Measurements from ENCODE around the gene JHY. TPM values are rescaled to one million over a fixed set of nuclear protein-coding genes. Genes with fewer than 3 reads are reported as not detected.

Gene JHY
- total and polyA plus RNA-seq, 2 of the 8 experiments (the other 6 are each of a cell fraction or from before 2014, with no cell fraction given): 0.29 to 0.91 TPM

- FAIRE-seq: no peak
- H3K79me2 ChIP-seq (ENCODE audit: control insufficient read depth in 1 of 2, insufficient read depth in 2 of 2, low read length in 2 of 2): no peaks in the 10 kb centered on the region
- CTCF ChIA-PET (ENCODE audit: partially characterized antibody): interaction anchor here (1.9 kb wide), 2 partner anchors 118 to 120 kb away, joined by 6 to 8 read pairs; no protein-coding TSS in a partner anchor
- H3K4me2 ChIP-seq (ENCODE audit: insufficient read depth in 1 of 2, low read depth in 2 of 2, low read length in 2 of 2): no peak overlapping the region
- no peak overlapping the region for H3K18ac ChIP-seq (ENCODE audit: extremely low read depth, low read length)
- no peak overlapping the region for H2BK12ac ChIP-seq (ENCODE audit: low read depth, low read length)
- no peaks in the 10 kb centered on the region for H3K9me3 ChIP-seq (ENCODE audit: insufficient read depth in 2 of 2, low read depth in 1 of 2, low read length in 1 of 2)
- no peak overlapping the region for H4K91ac ChIP-seq (replicated peaks; ENCODE audit: insufficient read length, low read length)
- H3K27me3 ChIP-seq (replicated peaks in 1 of 4; ENCODE audit: control insufficient read depth in 3 of 4, extremely low read depth in 1 of 4, insufficient read depth in 3 of 4, low read length in 3 of 4): no peaks in the 10 kb centered on the region
- H4K8ac ChIP-seq (ENCODE audit: extremely low read depth, insufficient read depth, low read length): no peak overlapping the region
- H4K20me1 ChIP-seq (replicated peaks in 1 of 2; ENCODE audit: control insufficient read depth in 1 of 2, insufficient read depth in 2 of 2, low read length in 2 of 2): no peaks in the 10 kb centered on the region
- no peak overlapping the region for H3K9ac ChIP-seq (replicated peaks in 1 of 4; ENCODE audit: extremely low read depth in 1 of 4, low read depth in 3 of 4, low read length in 3 of 4)
- no peak overlapping the region for H3K56ac ChIP-seq (replicated peaks; ENCODE audit: insufficient read length, low read depth, low read length)
- H2BK5ac ChIP-seq (ENCODE audit: low read depth, low read length): no peak overlapping the region
- H3K79me1 ChIP-seq (ENCODE audit: low read depth, low read length): no peaks in the 10 kb centered on the region
- no peak overlapping the region for H3K4ac ChIP-seq (replicated peaks; ENCODE audit: insufficient read length, low read depth, low read length)
- no peak overlapping the region for H3K27ac ChIP-seq (ENCODE audit: low read depth, low read length)
- H2AFZ ChIP-seq (ENCODE audit: low read length): no peak overlapping the region
- H3K23ac ChIP-seq (ENCODE audit: insufficient read length): no peak overlapping the region
- no peak overlapping the region for H3K14ac ChIP-seq (ENCODE audit: insufficient read length)
- no peak overlapping the region for H2BK15ac ChIP-seq (ENCODE audit: low read length)
- no peak for DNase-seq (ENCODE audit: low read depth in 1 of 2, low spot score in 2 of 2)
- no peaks in the 10 kb centered on the region for H3K4me1 ChIP-seq (replicated peaks in 1 of 4; ENCODE audit: control insufficient read depth in 3 of 4, insufficient read depth in 4 of 4, low read length in 3 of 4)
- no peak overlapping the region for H4K5ac ChIP-seq (ENCODE audit: insufficient read length, low read depth, low read length)
- H3K36me3 ChIP-seq (ENCODE audit: control insufficient read depth in 2 of 4, insufficient read depth in 4 of 4, low read length in 3 of 4): no peaks in the 10 kb centered on the region
- POLR2A ChIA-PET (ENCODE audit: partially characterized antibody): no interaction called here
- H2BK20ac ChIP-seq (ENCODE audit: low read length): no peak overlapping the region
- no peak overlapping the region for H3K4me3 ChIP-seq (ENCODE audit: extremely low read depth in 1 of 4, insufficient read depth in 2 of 4, low read depth in 3 of 4, low read length in 4 of 4)
- H3K23me2 ChIP-seq (ENCODE audit: low read depth, low read length): no peaks in the 10 kb centered on the region
- no peak overlapping the region for H2AK5ac ChIP-seq (ENCODE audit: low read depth, low read length)
- no peak overlapping the region for H2BK120ac ChIP-seq (replicated peaks; ENCODE audit: low read depth, low read length)
- WGBS, 2 experiments (ENCODE audit: extremely low coverage in 1 of 2, insufficient coverage in 1 of 2, insufficient read length in 1 of 2, insufficient replicate concordance in 2 of 2, low coverage in 1 of 2, low lambda C conversion rate in 2 of 2, missing lambda C conversion rate in 1 of 2): 79% methylated on average over 4 of the region's 4 CpGs; no CpG with 5 or more reads in 1 of the 2 experiments
- TF ChIP-seq SP4 (IDR thresholded peaks at IDR 0.05; ENCODE audit: low read length) (no peak), HDAC6 (IDR thresholded peaks at IDR 0.05; ENCODE audit: low read depth, low read length) (no peak), NRF1 (IDR thresholded peaks at IDR 0.05; ENCODE audit: low read depth, low read length) (no peak), SIRT6 (IDR thresholded peaks at IDR 0.05; ENCODE audit: low read length) (no peak), CEBPB (IDR thresholded peaks at IDR 0.05; ENCODE audit: low read depth, low read length) (no peak), KDM1A (IDR thresholded peaks at IDR 0.05; ENCODE audit: borderline replicate concordance, low read length) (no peak), SIN3A (conservative IDR thresholded peaks at IDR 0.05 in 1 of 2, IDR thresholded peaks at IDR 0.05 in 1 of 2; ENCODE audit: low read depth in 1 of 2, low read length in 2 of 2) (no peak), CTBP2 (IDR thresholded peaks at IDR 0.05; ENCODE audit: borderline replicate concordance, insufficient read depth, insufficient read length, low read length) (no peak), GTF2F1 (IDR thresholded peaks at IDR 0.05; ENCODE audit: borderline replicate concordance, low read depth, low read length) (no peak), CHD2 (IDR thresholded peaks at IDR 0.05; ENCODE audit: low read length) (no peak), TBP (IDR thresholded peaks at IDR 0.05; ENCODE audit: low read depth, low read length) (no peak), POLR2A (IDR thresholded peaks at IDR 0.05; ENCODE audit: control extremely low read depth in 1 of 2, low read depth in 2 of 2, low read length in 2 of 2) (no peak), CREB1 (IDR thresholded peaks at IDR 0.05) (no peak)
- TF ChIP-seq, protein P1, sequence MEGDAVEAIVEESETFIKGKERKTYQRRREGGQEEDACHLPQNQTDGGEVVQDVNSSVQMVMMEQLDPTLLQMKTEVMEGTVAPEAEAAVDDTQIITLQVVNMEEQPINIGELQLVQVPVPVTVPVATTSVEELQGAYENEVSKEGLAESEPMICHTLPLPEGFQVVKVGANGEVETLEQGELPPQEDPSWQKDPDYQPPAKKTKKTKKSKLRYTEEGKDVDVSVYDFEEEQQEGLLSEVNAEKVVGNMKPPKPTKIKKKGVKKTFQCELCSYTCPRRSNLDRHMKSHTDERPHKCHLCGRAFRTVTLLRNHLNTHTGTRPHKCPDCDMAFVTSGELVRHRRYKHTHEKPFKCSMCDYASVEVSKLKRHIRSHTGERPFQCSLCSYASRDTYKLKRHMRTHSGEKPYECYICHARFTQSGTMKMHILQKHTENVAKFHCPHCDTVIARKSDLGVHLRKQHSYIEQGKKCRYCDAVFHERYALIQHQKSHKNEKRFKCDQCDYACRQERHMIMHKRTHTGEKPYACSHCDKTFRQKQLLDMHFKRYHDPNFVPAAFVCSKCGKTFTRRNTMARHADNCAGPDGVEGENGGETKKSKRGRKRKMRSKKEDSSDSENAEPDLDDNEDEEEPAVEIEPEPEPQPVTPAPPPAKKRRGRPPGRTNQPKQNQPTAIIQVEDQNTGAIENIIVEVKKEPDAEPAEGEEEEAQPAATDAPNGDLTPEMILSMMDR (IDR thresholded peaks at IDR 0.05; ENCODE audit: control extremely low read depth in 1 of 3, insufficient read depth in 1 of 3, low read depth in 1 of 3, low read length in 3 of 3): no peak
These were observed 20.4 kb downstream of the JHY start for GRCh38 chr11:122902951-122903350.

Data from H1 (cell line).